ENCODE results near the gene PAX5.

Gene PAX5

GRCh38 chr9:36902080-36902716, 131.9 kb downstream of the PAX5 start:
- TF ChIP-seq REST (IDR thresholded peaks at IDR 0.05; ENCODE audit: low read depth) = no peak
- TF ChIP-seq YY1 (IDR thresholded peaks at IDR 0.05; ENCODE audit: low read depth) = no peak
- TF ChIP-seq RAD21 (IDR thresholded peaks at IDR 0.05; ENCODE audit: low read depth) = no peak
- TF ChIP-seq MAX (IDR thresholded peaks at IDR 0.05) = no peak
- no peak for TF ChIP-seq CEBPB (IDR thresholded peaks at IDR 0.05)
- no peak for TF ChIP-seq TEAD4 (IDR thresholded peaks at IDR 0.05)
- no peak for TF ChIP-seq TAF1 (IDR thresholded peaks at IDR 0.05; ENCODE audit: low read depth)
- TF ChIP-seq FOXM1 (IDR thresholded peaks at IDR 0.05; ENCODE audit: borderline replicate concordance, low read depth) = no peak
- TF ChIP-seq EGR1 (IDR thresholded peaks at IDR 0.05) = no peak
- no peak for TF ChIP-seq TCF12 (IDR thresholded peaks at IDR 0.05; ENCODE audit: low read depth)

GRCh38 chr9:36901528-36901927, 132.5 kb downstream of the PAX5 start:
- TF ChIP-seq EP300 (IDR thresholded peaks at IDR 0.05; ENCODE audit: borderline replicate concordance) = no peak
- TF ChIP-seq CEBPB (IDR thresholded peaks at IDR 0.05) = no peak
- no peak for TF ChIP-seq NFIC (IDR thresholded peaks at IDR 0.05)
- TF ChIP-seq MAX (IDR thresholded peaks at IDR 0.05) = no peak

GRCh38 chr9:36900856-36901220, 133.2 kb downstream of the PAX5 start:
- TF ChIP-seq ZBTB7A (IDR thresholded peaks at IDR 0.05; ENCODE audit: low read depth) = no peak
- TF ChIP-seq TAF1 (IDR thresholded peaks at IDR 0.05; ENCODE audit: low read depth) = no peak
- no peak for TF ChIP-seq EP300 (IDR thresholded peaks at IDR 0.05; ENCODE audit: borderline replicate concordance)
- no peak for TF ChIP-seq FOXM1 (IDR thresholded peaks at IDR 0.05; ENCODE audit: borderline replicate concordance, low read depth)

GRCh38 chr9:36900136-36900855, 133.8 kb downstream of the PAX5 start:
- TF ChIP-seq ZBTB7A (IDR thresholded peaks at IDR 0.05; ENCODE audit: low read depth) (no peak), RAD21 (IDR thresholded peaks at IDR 0.05; ENCODE audit: low read depth) (no peak), EP300 (IDR thresholded peaks at IDR 0.05; ENCODE audit: borderline replicate concordance) (no peak), FOXM1 (IDR thresholded peaks at IDR 0.05; ENCODE audit: borderline replicate concordance, low read depth) (no peak), REST (IDR thresholded peaks at IDR 0.05; ENCODE audit: low read depth) (no peak), CEBPB (IDR thresholded peaks at IDR 0.05) (no peak), CREB1 (IDR thresholded peaks at IDR 0.05; ENCODE audit: low read depth) (no peak), YY1 (IDR thresholded peaks at IDR 0.05; ENCODE audit: low read depth) (no peak), TAF1 (IDR thresholded peaks at IDR 0.05; ENCODE audit: low read depth) (no peak), NFIC (IDR thresholded peaks at IDR 0.05) (no peak), EGR1 (IDR thresholded peaks at IDR 0.05) (no peak), USF1 (IDR thresholded peaks at IDR 0.05) (no peak)

GRCh38 chr9:36899406-36899805, 134.7 kb downstream of the PAX5 start:
- no peak for TF ChIP-seq NFIC (IDR thresholded peaks at IDR 0.05)
- no peak for TF ChIP-seq YY1 (IDR thresholded peaks at IDR 0.05; ENCODE audit: low read depth)
- no peak for TF ChIP-seq EGR1 (IDR thresholded peaks at IDR 0.05)
- TF ChIP-seq TCF12 (IDR thresholded peaks at IDR 0.05; ENCODE audit: low read depth) = no peak
- TF ChIP-seq TEAD4 (IDR thresholded peaks at IDR 0.05) = no peak
- no peak for TF ChIP-seq FOXM1 (IDR thresholded peaks at IDR 0.05; ENCODE audit: borderline replicate concordance, low read depth)
- TF ChIP-seq CEBPB (IDR thresholded peaks at IDR 0.05) = no peak
- no peak for TF ChIP-seq MAX (IDR thresholded peaks at IDR 0.05)
- TF ChIP-seq CREB1 (IDR thresholded peaks at IDR 0.05; ENCODE audit: low read depth) = no peak
- no peak for TF ChIP-seq REST (IDR thresholded peaks at IDR 0.05; ENCODE audit: low read depth)
- TF ChIP-seq USF1 (IDR thresholded peaks at IDR 0.05) = no peak
- TF ChIP-seq ZBTB7A (IDR thresholded peaks at IDR 0.05; ENCODE audit: low read depth) = no peak
- TF ChIP-seq RAD21 (IDR thresholded peaks at IDR 0.05; ENCODE audit: low read depth) = no peak
- no peak for TF ChIP-seq TAF1 (IDR thresholded peaks at IDR 0.05; ENCODE audit: low read depth)
- TF ChIP-seq EP300 (IDR thresholded peaks at IDR 0.05; ENCODE audit: borderline replicate concordance) = no peak
